Eye (tissue), 1 donor: ENCODE data around the gene REEP3.
"Not testable (repeated sequence)": the region's sequence is repeated elsewhere in the genome, so short reads cannot be mapped to it uniquely, and the experiment has no call there.

ENCODE experiments used
- DNase-seq: peaks from one replicate; pipeline ENCODE4 v3.0.0-alpha.2; 2015

The REEP3 gene, protein sequence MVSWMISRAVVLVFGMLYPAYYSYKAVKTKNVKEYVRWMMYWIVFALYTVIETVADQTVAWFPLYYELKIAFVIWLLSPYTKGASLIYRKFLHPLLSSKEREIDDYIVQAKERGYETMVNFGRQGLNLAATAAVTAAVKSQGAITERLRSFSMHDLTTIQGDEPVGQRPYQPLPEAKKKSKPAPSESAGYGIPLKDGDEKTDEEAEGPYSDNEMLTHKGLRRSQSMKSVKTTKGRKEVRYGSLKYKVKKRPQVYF

DNA sequence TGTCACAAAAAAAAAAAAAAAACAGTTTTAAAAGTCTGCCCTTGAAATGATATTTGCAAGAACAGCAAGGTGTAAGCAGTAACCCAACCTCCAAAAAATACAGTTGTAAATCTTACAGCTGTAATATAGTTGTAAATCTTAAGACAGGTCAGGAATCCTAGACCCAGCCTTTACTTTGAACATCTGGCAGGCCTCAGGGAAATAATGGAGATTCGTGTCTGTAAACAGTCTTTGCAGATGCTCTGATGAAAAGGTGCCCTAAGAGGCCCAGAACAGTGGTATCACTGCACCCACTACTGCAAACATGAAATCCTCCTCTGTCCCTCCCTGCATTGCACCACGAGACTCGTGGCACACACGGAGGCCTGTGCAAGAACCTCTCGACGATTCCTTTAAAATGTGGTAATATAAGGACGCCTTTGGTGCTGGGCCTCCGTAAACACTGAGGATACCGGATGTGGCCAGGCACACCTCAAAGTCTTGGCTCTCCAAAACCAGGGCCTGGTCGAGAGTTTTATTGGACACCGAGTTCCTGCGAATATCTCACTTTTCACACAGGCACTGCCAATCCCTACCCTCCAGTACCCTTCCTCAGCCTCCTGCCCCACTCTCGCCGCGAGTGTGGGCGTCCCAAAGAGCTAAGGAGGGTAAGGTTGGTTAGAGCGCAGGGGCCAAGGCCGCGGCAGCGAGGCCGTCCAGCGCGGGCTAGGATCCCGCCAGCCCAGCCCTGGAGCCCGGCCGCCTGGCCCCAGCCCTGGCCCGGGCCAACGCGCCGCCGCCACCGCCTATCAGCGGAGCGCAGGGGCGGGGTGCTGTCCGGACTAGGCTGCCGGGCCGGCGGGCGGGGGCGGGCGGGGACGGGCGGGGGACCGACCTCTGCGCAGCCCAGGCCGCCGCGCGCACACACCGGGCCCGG lies at the start of gene REEP3:
REEP3 (plus strand) TSS at position 902 of the 916 bp plus-strand sequence. CDS start 145 bp downstream, outside the sequence.
- peak; percentile 81 for DNase-seq

DNA sequence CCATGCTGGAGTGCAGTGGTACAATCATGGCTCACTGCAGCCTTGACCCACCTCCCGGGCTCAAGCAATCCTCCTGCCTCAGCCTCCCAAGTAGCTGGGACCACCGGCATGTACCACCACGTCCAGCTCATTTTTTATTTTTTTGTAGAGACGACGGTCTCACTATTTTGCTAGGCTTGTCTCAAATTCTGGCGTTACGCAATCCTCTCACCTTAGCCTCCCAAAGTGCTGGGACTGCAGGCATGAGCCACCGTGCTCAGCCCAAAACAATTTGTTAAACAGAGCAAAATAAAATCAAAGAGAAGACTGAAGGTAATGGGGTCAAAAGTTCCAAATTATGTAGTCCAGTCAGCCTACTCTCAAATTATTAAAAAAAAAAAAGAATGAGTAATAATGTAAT lies 46.7 kb upstream of the REEP3 start:
- DNase-seq: no peak

DNA sequence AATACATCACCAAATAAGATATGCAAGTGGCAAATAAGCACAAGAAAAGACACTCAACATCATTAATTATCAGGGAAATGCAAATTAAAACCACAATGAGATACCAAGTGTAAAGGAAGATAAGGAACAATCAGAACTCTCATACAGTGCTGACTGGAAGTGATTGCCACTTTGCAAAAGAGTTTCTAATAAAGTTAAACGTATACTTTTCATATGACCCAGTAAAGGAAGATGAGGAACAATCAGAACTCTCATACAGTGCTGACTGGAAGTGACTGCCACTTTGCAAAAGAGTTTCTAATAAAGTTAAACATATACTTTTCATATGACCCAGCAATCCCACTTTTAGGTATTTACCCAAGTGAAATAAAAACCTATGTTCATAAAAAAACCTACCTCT lies 43.3 kb upstream of the REEP3 start:
- DNase-seq: no peak

GRCh38 chr10:63478564-63478963 lies 42.6 kb upstream of the REEP3 start:
- no peak for DNase-seq

DNA sequence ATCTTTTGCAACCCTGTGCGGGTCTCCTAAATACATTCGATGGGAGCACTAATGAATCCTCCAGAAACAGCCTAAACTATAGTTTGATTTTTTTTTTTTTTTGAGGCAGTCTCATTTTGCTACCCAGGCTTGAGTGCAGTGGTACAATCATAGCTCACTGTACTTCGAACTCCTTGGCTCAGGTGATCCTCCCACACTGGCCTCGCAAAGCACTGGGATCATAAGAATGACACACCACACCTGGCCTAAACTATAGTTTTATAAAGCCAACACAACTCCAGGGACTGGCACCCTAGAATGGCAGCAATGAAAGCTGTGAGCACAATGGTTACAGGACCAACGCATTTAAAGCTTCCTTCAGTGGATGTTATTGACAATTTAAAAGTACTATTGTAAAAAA lies 41.0 kb upstream of the REEP3 start:
- no peak for DNase-seq

DNA sequence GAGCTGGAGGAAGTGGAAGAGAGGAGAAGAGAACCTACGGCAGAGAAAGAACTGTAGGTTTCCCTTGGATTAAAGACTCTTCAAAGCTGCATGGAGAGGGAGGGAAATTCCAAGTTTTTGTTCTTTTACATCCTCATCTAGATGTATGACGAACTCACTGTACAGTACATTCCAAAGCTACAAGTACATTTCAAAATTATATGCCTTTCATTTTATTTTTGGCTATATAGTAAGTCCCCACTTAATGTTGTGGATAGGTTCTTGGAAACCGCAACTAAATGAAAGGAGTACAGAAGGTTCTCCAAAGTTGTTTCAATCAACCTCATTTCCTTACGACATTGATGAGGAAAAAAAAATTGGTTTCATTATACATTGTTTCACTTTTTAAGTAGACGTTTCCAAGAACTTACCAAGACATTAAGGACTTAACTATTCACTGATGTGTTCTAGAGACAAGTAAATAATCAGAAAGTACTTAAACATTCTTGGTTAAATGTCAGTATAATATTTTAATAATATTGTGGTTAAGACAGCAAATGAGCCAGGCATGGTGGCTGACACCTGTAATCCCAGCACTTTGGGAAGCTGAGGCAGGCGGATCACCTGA lies 39.3 kb upstream of the REEP3 start:
- DNase-seq: no peak

DNA sequence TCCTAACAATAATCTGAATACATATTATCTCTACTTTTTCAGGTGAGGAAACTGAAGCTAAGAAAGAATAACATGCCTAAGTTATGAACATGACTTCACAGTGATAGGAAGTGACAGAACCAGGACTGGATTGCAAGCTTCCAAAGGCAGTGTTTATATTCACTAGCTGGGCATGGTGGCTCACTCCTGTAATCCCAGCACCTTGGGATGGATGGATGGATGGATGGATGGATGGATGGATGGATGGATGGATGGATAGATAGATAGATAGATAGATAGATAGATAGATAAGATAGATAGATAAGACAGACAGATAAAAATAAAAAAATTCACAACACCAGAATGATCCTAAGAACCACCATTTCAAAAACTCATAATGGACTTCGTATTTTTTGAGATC lies 37.2 kb upstream of the REEP3 start:
- no peak for DNase-seq

GRCh38 chr10:63487990-63488389 lies 33.2 kb upstream of the REEP3 start:
- no peak for DNase-seq

- DNase-seq: no peak
Measured at GRCh38 chr10:63489838-63490237, 31.4 kb upstream of the REEP3 start.

- peak; percentile 43 for DNase-seq
Measured at GRCh38 chr10:63491588-63492316, 29.4 kb upstream of the REEP3 start.

GRCh38 chr10:63492317-63492690 lies 28.9 kb upstream of the REEP3 start:
- DNase-seq: not testable (repeated sequence)

GRCh38 chr10:63493004-63493403 lies 28.2 kb upstream of the REEP3 start:
- no peak for DNase-seq

DNA sequence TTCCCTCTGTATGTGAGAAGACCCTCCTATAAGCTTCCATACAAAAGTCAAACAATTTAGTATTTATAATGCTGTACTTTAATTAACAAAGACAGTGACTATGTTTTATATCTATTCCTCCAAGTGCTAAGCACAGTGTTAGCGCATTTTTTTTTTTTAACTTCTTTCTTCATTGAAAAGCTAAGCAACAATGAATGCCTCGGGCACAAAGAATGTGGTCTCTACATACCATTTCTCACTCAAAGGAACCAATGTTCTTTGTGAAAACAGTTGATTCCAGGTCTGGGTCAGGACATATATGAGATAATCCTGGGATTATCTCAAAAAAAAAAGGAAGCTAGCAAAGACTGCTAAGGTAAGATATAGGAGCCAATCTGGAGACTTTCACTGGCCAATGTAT lies 26.2 kb upstream of the REEP3 start:
- DNase-seq: no peak

- no peak for DNase-seq
Measured at GRCh38 chr10:63496561-63496960, 24.6 kb upstream of the REEP3 start.

GRCh38 chr10:63497321-63497720 lies 23.9 kb upstream of the REEP3 start:
- DNase-seq: peak; percentile 80

DNA sequence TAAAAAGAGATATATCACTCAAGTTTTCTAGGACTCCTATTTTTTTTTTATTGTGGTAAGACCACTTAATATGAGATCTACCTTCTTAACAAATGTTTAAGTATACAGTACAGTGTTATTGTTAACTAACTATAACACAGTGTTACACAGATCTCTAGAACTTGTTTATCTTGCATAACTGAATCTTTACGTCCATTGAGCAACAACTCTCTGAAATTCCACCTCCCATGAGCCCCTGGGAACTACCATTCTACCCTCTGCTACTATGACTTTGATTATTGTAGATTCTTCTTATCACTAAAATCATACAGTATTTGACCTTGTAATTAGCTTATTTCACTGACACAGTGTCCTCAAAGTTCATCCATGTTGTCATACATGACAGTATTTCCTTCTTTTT lies 22.5 kb upstream of the REEP3 start:
- DNase-seq: no peak

GRCh38 chr10:63500551-63500950 lies 20.6 kb upstream of the REEP3 start:
- not testable (repeated sequence) for DNase-seq

- no peak for DNase-seq
Measured at GRCh38 chr10:63501954-63502353, 19.2 kb upstream of the REEP3 start.

DNA sequence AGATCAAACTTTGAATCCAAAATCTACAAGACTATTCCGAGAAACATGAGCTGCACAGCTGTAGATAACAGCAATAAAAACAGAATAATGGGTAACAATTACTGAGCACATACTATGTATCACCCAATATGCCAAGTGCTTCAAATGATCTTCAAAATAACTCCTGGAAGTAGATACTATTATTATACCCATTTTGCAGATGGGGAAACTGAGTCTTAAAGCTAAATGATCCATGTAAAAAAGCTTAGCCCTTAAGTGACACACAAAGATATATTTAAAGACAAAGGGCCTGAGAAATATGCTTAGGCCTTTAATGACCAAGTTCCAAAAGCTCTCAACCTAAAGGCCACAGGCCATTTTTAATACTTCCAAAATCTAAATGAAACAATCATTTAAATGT lies 18.4 kb upstream of the REEP3 start:
- no peak for DNase-seq

- no peak for DNase-seq
Measured at GRCh38 chr10:63503395-63503794, 17.8 kb upstream of the REEP3 start.

DNA sequence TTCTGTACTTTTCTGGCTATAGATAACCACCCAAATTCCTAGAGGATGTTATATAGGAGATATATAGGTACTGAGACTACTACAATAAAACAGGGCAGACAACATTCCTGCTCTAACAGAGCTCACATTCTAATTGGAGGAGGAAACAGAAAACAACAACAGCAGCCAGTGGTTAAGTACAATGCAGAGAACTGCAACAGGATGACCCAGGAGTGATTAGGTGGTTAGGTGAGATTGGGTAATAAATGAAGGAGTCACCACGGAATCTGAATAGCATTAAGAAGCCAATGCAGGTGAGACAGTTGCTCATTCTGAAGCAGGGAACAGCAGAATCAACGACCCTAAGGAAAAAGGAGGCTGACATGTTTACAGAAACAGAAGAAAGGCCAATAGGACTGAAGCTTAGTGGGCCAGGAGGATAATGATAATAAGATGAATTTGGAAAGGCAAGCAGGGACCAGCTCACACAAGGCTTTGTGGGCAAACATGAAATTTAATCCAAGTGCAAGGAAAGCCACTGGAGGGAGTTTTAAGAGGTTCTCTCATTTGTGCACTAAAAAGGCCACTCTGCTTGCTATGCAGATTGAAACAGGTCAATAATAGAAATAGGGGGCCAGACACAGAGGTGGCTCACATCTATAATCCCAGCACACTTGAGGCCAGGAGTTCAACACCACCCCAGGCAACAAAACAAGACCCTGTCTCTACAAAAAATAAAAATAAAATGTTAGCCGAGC lies 16.9 kb upstream of the REEP3 start:
- DNase-seq: no peak

DNA sequence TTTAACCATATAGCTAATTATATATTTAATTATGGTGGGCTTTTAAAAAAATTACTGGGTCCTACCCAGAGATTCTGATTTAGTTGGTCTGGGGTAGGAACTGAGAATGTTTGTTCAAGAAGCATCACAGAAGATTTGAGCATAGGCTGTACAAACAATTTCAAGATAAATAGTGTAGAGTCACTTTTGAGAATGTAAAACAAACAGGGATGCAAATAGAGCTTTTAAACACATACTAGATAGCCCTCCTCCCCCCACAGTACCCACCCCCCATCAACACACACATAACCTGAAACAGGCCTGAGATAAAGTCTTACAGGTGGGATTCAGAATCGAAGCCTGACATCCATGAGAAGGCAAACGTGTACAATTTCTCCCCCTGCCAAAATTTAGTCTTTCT lies 15.6 kb upstream of the REEP3 start:
- no peak for DNase-seq
